ENCODE data around the gene RNF31.

GRCh38 chr14:24149302-24149969, 2.1 kb downstream of the RNF31 start:
- TF ChIP-seq CSRNP3 (CRISPR knock-in tag; IDR thresholded peaks at IDR 0.05) (no peak), ZNF8 (CRISPR knock-in tag; IDR thresholded peaks at IDR 0.05) (no peak), GLIS3 (CRISPR knock-in tag; IDR thresholded peaks at IDR 0.05) (no peak), TOX (CRISPR knock-in tag; IDR thresholded peaks at IDR 0.05; ENCODE audit: borderline replicate concordance) (no peak), SNAI2 (CRISPR knock-in tag; IDR thresholded peaks at IDR 0.05) (no peak)
